GM20431 (cell line): ENCODE data around the gene GNLY.

Source experiments
- in situ Hi-C: fragments of 300-500 bp; cut with MseI, MboI; formaldehyde crosslinking; loops from one replicate; pipeline ENCODE4 v1.15.0; 2020; ENCODE audit warnings: low sequenced_read_pairs; ENCODE audit not compliant: unreplicated experiment

GNLY gene

DNA sequence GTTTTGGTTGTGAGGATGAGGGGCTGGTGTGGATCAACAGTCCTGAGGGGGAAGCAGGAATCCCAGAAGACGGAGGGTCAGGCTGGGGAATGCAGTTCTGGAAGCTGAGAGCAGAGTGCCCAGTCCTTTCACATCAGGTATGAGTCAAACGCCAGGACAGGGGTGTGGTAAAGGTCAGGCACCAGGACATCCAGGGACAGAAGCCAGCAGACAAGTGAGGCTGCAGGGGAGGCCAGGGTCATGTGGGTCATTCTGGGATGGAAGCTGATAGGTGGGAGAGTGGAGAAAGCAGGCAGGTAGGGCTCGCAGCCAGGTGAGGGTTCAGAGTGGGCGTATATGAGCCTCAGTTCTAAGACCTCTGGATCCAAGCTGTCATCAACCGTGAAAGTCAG lies 12.8 kb upstream of the GNLY start:
- in situ Hi-C loops: no loop called here

DNA sequence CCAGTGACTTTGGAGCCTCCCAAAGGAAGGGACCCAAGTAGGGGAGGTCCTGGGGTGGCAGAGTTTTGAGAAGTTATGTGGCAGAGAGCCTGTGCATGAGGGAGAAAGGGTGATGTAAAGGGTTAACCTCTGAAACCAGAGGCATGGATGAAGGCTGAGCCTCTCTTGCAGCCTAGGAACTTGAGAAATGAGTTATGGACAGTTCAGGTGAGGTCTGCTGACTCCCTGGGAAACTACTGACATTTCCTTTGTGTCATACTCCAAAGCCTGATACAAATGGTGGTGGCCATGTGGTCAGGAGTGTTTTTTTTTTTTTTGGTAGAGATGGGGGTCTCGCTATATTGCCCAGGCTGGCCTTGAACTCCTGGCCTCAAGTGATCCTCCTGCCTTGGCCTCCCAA lies 12.4 kb upstream of the GNLY start:
- in situ Hi-C loops: no loop called here

DNA sequence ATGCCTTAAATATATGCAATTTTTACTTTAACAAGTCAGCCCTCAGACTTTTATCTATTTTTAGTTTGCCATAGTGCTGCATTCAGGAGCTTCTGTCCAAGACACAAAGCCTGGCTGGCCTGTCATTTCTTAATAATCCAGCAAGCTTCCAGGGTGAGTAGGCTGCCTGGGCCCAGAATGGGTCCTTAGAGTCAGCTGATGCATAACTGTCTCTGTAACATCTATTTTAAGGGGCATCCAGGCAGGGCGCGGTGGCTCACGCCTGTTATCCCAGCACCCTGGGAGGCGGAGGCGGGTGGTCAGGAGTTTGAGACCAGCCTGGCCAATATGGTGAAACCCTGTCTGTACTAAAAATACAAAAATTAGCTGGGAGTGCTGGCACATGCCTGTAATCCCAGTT lies 11.8 kb upstream of the GNLY start:
- in situ Hi-C loops: no loop called here

DNA sequence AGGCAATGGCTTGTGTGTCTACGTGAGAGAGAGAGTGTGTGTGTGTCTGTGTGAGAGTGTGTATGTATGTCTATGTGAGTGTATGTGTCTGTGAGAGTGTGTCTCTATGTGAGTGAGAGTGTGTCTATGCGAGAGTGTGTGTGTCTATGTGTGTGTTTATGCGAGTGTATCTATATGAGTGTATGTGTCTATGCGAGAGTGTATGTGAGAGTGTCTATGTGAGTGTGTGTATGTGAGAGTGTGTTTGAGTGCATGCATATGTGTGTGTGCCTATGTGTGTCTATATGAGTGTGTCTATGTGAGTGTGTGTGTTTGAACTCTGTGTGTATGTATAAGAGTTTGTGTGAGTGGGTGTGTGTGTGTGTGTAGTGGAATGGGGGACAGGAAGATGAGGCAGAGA lies 9.8 kb upstream of the GNLY start:
- in situ Hi-C loops: no loop called here

DNA sequence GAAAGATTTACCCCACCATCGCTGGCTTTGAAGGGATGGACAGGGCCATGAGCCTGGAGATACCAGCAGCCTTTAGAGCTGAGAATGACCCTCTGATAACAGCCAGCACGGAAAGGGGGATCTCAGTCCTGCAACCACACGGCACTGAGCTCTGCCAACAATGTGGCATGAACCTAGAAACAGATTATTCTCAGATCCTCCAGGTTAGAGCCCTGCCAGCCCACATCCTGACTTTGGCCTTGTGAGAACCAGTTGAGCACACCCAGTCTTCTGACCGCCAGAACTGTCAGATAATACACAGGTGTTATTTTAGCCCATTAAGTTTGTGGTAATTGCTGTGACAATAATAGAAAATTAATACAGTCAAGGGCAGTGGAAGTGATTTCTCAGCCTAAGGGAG lies 9.4 kb upstream of the GNLY start:
- in situ Hi-C loops: no loop called here

DNA sequence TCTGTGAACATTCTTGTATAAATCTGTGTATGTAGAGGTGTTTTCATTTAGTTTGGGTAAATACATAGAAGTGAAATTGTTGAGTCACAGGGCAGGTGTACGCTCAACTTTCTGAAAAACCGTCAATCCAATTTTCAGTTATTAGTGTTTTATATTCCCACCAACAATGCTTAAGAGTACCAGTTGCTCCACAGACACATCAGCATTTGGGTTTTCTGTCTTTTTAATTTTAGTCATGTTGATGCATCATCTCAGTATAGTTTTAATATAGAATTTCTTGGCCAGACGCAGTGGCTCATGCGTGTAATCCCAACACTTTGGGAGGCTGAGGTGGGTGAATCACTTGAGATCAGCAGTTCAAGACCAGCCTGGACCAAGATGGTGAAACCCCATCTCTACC lies 3.2 kb upstream of the GNLY start:
- in situ Hi-C loops: no loop called here

DNA sequence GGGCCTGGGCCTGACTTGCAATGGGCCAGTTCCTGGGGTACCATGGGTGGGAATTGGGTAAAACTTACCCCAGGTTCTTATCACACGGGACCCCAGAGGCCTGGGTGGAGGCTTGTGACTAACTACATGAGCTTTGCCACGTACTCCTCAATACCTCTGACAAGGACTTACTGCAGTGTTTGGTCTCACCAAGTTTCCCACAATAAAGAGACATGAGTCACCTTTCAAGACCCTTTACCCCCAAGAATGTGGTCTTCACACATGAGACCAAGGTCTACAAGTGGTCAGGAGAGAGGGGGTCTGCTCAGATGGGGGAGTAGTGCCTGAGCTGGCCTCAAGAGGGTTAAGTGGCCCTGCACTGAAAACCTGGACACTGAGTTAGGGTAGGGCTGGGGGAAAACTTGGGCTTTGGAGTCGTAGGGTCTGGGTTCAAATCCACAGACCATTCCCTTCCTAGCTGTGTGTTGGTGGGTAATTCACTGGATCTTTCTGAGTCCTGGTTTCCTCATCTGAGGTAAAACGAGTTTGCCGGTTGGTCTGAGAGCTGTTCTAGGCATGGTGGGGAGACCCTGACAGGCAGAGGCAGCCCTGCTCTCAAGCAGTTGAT lies 2.0 kb upstream of the GNLY start:
- in situ Hi-C loops: no loop called here

DNA sequence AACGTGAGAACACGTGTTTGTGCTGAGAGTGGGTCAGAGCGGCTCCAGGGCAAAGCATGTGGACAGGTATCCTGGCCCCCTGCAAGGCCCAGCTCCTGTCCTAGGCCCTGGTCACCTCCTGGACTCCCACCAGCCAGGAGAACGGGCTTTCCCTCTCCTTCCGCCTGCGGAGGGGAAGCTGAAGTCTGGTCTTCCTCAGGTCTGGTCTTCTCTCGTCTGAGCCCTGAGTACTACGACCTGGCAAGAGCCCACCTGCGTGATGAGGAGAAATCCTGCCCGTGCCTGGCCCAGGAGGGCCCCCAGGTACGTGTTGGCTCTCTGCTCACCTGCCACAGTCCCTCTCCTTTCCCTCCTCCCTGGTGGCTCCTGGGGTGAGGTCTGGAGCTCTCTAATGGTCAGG lies 963 bp downstream of the GNLY start:
- in situ Hi-C loops: no loop called here

DNA sequence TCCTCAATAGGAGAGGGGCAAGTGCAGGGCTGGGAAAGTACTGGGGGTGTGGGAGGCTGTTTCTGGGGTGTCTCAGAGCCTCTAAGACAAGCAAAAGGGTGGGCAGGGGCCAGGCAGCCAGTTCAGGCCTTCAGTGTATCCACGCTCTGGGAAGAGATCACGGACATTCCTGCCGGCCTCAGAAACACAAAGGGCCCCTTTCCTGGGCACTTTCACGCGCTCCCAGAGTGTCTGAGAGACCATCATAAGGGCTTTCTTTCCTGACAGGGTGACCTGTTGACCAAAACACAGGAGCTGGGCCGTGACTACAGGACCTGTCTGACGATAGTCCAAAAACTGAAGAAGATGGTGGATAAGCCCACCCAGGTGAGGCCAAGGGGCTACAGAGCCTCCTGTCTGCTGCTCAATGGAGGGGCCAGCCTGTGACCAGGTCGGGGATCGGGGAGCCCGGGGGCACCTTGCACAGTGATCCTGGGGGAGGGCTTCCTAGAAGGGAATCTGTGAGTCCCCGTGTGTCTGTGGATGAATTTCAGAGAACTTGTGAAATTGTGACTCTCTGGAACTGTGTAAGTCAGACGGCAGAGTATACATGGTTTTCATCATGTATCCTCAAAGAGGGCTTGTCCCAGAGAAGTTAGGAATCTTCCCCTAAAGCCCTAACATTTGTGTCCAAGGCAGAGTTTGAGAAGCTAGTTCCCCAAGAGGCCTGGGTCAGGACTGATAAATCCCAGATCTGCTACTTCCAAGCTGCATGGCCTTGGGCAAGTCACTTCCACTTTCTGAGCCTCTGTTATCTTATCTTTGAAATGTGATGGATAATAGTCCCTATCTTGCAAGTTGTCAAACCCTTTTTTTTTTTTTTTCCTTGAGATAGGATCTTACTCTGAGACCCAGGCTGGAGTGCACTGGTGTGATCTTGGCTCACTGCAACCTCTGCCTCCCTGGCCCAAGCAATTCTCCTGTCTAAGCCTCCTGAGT lies 1.8 kb downstream of the GNLY start:
- in situ Hi-C loops: no loop called here

DNA sequence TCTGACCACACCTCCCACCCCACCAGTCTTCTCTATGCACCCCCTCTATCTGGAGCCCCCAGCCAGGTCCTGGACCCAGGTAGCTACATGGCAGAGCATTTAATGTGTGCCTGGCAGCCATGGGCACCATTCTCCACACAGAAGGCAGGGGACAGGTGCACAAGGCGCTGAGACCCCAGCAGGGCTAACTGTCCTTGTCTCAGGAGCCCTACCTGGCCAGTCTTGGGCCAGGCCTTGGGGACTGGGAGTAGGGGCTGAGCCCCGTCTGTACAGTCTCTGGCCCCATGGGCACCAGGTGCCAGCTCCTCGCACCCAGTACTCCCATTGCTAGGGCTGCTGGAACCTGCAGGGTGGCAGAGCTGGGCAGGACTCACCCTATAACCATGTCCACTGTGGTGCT lies 2.9 kb downstream of the GNLY start:
- in situ Hi-C loops: no loop called here

DNA sequence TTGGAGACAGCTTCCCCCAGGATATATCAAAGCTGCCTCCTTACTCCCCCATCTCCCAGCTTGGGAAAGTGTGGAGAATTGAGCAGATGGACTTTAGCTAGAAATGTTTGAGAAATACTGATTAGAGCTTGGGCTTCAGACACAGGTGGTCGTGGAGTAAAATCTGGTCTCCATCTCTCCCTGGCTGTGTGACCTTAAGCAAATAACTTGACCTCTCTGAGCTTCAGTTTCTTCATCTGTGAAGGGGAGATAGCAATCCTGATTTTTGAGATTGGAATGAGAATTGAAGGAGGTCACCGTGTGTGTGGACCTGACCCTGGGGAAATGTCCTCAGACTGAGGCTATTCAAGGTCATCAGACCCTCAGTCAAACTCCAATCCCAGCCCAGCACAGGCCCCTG lies 3.6 kb downstream of the GNLY start:
- in situ Hi-C loops: no loop called here

DNA sequence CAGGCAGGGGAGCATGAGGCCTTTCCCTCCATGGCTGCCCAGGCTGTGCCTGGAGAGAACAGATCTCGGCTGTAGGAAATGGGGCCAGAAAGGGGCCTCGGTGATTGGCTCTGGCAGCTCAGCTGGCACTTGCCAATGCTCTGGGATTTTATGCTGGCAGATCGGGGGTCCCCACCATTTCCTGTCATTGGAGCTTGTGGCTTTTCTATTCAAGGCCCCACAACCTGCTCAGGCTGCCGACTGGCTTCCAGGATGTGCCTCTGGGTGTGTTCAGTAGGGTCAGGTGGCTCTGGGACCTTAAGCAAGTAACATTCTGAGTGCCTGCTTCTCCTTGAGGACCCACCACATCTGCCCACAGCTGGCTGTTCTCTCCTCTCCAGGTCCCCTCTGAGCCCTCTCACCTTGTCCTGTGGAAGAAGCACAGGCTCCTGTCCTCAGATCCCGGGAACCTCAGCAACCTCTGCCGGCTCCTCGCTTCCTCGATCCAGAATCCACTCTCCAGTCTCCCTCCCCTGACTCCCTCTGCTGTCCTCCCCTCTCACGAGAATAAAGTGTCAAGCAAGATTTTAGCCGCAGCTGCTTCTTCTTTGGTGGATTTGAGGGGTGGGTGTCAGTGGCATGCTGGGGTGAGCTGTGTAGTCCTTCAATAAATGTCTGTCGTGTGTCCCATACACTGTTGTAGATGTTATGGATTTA lies 4.2 kb downstream of the GNLY start:
- in situ Hi-C loops: no loop called here

DNA sequence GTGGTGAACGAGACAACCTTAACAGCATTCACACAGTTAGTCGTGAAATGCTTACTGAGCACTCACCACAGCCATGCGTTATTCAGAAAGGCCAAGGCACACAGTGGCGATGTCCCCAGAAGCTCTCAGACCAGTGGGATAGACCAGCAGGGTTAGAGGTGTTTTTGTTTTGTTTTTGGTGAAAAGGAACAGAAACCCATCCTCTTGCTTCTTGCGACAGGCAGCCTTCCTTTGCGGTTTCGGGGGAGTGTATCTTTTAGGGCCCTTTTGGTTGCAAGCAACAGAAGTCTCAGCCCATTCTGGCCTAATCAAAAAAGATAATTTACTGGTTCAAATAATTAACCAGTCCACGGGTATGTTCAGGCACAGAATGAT lies 4.7 kb downstream of the GNLY start:
- in situ Hi-C loops: no loop called here

DNA sequence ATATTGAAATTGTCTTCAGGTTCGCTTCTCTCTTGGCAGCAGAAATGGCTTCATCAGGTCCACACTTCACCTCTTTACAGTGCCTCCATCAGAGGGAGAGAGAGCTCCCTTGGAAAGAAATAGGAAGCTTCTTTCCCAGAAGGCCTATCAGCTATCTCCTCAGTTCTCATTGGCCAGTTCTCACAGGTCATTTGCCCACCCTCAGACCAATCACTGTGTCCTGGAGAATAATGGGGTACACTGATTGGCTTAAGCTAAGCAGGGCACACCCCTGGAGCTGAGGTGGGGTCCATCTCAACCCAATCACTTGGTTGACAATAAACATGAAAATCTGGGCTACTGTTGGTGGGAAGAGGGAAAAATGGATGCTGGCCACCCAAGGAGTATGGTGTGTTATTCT lies 5.2 kb downstream of the GNLY start:
- in situ Hi-C loops: no loop called here

DNA sequence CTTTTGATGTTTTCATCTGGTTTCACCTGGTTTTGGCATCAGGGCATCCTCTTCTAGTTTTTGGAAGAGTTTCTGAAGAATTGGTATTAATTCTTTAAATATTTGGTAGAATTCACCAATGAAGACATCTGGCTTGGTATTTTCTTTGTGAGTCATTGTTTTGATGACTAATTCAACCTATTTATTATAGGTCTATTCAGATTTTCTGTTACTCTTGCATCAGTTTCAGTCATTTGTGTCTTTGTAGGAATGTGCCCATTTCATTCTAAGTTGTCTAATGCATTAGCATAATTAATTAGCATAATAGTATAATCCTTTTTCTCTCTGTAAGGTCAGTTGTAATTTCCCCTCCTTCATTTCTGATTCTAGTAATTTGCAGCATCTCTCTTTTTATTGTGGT lies 8.0 kb downstream of the GNLY start:
- in situ Hi-C loops: no loop called here

DNA sequence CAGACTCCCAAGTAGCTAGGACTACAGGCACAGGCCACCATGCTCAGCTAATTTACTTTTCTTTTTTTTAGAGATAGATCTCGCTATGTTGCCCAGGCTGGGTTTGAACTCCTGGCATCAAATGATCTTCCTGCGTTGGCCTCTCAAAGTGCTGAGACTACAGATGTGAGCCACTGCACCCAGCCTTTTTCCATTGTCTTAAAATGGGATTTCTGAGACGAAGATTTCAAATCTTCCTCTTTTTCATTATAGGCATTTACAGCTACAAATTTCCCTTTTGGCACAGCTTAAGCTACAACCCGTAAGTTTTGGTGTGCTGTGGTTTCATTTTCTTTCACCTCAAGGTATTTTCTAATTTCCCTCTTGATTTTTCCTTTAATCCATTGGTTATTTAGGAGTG lies 8.6 kb downstream of the GNLY start:
- in situ Hi-C loops: no loop called here

DNA sequence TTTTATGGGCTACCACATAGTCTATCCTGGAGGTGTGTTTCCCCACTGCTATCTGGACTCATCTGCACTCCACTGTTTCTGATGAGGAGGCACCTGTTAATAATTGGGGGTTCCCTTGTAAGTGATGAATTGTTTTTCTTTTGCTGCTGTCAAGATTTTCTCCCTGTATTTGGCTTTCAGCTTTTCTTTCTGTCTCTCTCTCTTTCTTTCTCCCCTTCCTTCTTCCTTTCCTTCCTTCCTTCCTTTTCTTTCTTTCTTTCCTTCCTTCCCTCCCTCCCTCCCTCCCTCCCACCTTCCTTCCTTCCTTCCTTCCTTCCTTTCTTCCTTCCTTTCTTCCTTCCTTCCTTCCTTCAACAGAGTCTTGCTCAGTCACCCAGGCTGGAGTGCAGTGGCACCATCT lies 9.2 kb downstream of the GNLY start:
- in situ Hi-C loops: no loop called here

DNA sequence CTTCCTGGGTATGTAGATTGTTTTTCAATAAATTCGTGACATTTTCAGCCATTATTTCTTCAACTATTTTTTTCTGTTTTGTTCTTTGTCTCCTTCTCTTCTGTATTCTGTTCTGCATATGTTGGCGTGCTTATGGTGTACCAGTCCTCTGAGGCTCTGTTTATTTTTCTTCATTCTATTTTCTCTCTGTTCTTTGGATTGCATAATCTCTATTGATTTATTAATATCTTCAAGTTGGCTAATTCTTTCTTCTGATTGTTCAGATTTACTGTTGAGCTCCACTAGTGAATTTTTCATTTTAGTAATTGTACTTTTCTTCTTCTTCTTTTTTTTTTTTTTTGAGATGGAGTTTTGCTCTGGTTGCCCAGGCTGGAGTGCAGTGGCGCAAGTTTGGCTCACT lies 9.9 kb downstream of the GNLY start:
- in situ Hi-C loops: no loop called here

DNA sequence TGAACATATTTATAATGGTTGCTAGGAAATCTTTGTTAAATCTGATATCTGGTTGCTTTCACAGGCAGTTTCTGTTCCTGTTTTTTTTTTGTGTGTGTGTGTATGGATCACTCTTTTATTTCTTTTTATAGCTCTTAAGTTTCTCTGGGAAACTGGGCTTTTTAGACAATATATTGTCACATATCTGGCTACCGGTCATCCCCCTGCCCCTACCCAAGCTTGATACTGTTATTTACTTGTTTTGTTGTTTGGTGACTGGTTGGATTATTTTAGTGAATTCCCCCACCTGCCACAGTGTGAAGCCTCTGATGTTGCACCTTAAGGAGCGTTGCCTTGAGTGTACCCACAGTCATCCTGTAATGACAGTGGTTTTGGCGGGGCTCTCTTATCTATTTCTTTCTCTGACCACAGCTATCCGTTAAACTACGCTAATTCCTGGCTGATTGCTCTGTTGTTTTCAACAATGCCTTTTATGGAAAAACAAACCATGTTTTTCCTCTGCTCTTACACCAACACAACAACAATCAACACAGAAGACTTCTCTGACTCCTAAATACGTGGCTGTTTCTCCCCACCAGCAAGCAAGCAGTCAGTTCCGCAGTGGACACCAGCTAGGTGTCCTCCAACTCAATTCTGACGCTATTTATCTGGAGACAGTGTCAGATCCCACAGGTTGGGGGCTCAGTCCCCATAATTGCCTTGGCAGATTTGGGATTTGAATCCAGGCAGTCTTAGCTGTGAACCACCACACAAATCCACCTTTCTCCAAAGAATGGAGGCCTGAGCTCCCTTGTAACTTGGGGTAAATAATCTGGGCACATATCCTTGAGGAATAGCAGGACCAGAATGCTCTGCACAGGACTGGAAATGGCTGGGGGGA lies 10.9 kb downstream of the GNLY start:
- in situ Hi-C loops: no loop called here

DNA sequence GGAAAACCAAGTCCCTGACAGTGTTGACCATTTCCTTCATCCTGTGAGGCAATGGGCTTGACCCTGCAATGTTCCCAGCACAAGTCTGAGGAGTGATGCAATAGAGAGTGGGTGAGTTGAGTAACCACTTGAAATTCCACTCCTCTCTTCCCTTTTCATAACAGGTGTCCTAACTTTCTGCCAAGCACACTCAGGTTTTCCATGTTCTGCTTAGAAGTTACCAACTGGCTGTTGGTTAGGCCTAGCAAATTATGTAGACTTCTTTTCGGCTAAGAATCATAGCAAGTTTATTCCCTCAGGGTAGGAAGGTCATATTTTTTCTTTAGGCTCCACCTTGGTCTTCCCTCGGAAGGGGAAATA lies 11.5 kb downstream of the GNLY start:
- in situ Hi-C loops: no loop called here
